GM12801 (cell line): ENCODE data around the gene ZNF358.

Source experiments
- CTCF ChIP-seq: IDR thresholded peaks from one replicate; pipeline ENCODE4 v1.5.1; 2011; ENCODE audit warnings: control low read depth; ENCODE audit not compliant: insufficient read length; ENCODE audit errors: extremely low read depth

ZNF358 gene

GRCh38 chr19:7515645-7516151, at the start of gene ZNF358:
Gene ZNF358 (plus strand): TSS chr19:7516103. CDS start chr19:7519243, 3,140 bp downstream.
- no peak for TF ChIP-seq CTCF

- TF ChIP-seq CTCF: no peak
Observed at GRCh38 chr19:7467009-7467989, 48.6 kb upstream of the ZNF358 start.

- no peak for TF ChIP-seq CTCF
Observed at GRCh38 chr19:7468840-7469239, 47.1 kb upstream of the ZNF358 start.

- no peak for TF ChIP-seq CTCF
Observed at GRCh38 chr19:7469669-7470285, 46.1 kb upstream of the ZNF358 start.

- TF ChIP-seq CTCF: no peak
Observed at GRCh38 chr19:7470540-7471305, 45.2 kb upstream of the ZNF358 start.

- TF ChIP-seq CTCF: no peak
Observed at GRCh38 chr19:7471696-7472615, 43.9 kb upstream of the ZNF358 start.
